ENCODE data around the gene OTUB1. TPM values are rescaled to one million over a fixed set of nuclear protein-coding genes. Genes with fewer than 3 reads are reported as not detected.

Gene OTUB1
- polyA plus RNA-seq, 4 donors = 67.1 to 112 (median 101) TPM

GRCh38 chr11:64003807-64004589 lies 17.8 kb downstream of the OTUB1 start:
- DNase-seq (ENCODE audit: low read depth in 4 of 4, low spot score in 3 of 4) = no peak

DNA sequence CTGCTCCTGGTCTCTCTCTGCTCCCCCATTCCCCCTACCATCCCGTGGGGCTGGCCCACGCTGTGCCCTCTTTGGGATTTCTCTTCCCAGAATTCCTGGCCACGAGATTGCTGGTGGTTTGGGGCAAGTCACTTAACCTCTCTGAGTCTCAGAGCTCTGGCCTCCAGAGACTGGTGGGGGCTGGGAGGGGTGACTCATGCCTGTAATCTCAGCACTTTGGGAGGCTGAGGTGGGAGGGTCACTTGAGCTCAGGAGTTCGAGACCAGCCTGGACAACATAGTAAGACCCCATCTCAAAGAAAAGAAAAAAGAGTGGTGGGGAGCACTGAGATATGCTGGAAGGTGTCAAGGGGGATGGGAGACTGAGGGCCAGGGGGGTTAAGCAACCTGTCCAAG lies 18.3 kb downstream of the OTUB1 start:
- DNase-seq (ENCODE audit: low read depth in 4 of 4, low spot score in 3 of 4) = no peak

GRCh38 chr11:64005691-64006090 lies 19.5 kb downstream of the OTUB1 start:
- no peak for DNase-seq (ENCODE audit: low read depth in 4 of 4, low spot score in 3 of 4)

- DNase-seq (ENCODE audit: low read depth in 4 of 4, low spot score in 3 of 4) = no peak
These were observed 20.2 kb downstream of the OTUB1 start for GRCh38 chr11:64006398-64006797.

- DNase-seq (ENCODE audit: low read depth in 4 of 4, low spot score in 3 of 4) = no peak
These were observed 21.0 kb downstream of the OTUB1 start for GRCh38 chr11:64007160-64007628.

DNA sequence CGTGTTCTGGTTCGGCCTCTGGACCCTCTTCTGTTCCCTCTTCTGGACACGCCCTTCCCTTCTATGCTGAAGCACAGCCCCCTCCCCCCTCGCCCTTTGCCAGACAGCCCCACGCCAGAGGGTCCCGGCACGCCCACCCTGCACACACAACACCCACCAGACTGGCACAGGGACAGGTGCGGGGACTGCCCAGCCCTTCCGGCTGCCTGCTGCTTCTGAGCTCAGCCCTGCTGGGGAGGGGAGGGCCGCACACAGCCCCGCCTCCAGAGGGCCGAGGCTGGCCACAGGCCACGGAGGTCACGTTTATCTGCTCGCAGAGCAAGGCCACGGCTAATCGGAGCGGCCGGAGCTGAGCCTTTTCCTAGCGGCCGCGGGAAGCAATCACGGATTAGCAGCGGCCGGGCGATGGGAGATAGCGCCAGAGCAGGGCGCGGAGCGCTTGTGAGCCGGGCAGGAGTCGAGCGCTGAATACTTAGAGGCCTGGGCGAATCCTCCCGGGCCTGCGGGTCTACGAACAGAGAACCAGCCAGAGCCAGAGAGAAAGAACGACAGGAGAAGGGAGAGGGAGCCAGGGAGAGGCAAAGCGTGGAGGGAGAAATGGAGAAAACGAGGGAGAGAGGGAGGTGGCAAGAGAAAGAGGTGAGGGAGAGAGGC lies 21.5 kb downstream of the OTUB1 start:
- DNase-seq (ENCODE audit: low read depth in 4 of 4, low spot score in 3 of 4) = no peak

- DNase-seq (ENCODE audit: low read depth in 4 of 4, low spot score in 3 of 4) = no peak
These were observed 22.2 kb downstream of the OTUB1 start for GRCh38 chr11:64008283-64008913.

GRCh38 chr11:64008914-64009633 lies 22.8 kb downstream of the OTUB1 start:
- no peak for DNase-seq (ENCODE audit: low read depth in 4 of 4, low spot score in 3 of 4)

DNA sequence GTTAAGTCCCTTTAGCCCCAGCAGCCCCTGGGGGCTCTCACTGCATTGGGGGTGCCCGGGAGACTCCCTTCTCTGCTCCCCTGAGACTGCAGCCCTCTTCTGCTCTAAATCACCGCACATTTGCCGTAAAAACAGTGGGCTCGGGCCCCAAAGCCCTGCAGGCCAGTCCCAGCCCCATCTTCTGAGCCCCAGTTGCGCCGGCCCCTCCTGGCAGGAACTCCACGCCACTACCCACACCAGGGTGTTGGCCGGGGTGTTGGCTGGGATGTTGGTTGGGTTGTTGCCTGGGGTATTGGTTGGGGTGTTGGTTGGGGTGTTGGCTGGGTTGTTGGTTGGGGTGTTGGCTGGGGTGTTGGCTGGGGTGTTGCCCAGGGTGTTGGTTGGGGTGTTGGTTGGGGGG lies 23.5 kb downstream of the OTUB1 start:
- no peak for DNase-seq (ENCODE audit: low read depth in 4 of 4, low spot score in 3 of 4)

DNA sequence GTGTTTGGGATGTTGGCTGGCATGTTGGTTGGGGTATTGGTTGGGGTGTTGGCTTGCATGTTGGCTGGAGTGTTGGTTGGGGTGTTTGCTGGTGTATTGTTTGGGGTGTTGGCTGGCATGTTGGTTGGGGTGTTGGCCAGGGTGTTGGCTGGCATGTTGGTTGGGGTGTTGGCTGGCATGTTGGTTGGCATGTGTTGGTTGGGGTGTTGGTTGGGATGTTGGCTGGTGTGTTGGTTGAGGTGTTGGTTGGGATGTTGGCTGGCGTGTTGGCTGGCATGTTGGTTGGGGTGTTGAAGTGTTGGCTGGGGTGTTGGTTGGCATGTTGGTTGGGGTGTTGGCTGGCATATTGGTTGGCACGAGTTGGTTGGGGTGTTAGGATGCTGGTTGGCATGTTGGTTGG lies 24.5 kb downstream of the OTUB1 start:
- DNase-seq (ENCODE audit: low read depth in 4 of 4, low spot score in 3 of 4) = no peak

DNA sequence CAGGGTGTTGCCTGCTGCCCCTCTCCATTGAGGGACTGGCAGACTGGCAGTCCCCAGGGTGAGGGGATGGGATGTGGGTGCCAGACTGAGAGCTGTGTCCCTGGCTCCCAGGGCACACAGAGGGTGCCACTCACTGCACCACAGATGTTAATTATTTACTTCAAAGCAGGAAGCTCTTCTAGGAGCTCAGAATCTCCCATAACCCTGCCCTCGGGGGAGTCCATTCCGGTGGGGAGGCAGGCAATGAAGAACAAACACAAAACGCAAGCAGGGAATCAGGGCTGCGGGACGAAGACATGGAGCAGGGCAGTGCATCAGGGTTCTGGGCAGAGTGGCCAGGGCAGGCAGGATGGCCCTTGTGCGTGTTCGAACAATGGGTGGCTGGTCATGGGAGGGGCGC lies 25.1 kb downstream of the OTUB1 start:
- no peak for DNase-seq (ENCODE audit: low read depth in 4 of 4, low spot score in 3 of 4)

- DNase-seq (ENCODE audit: low read depth in 4 of 4, low spot score in 3 of 4) = no peak
These were observed 27.1 kb downstream of the OTUB1 start for GRCh38 chr11:64013141-64013896.

DNA sequence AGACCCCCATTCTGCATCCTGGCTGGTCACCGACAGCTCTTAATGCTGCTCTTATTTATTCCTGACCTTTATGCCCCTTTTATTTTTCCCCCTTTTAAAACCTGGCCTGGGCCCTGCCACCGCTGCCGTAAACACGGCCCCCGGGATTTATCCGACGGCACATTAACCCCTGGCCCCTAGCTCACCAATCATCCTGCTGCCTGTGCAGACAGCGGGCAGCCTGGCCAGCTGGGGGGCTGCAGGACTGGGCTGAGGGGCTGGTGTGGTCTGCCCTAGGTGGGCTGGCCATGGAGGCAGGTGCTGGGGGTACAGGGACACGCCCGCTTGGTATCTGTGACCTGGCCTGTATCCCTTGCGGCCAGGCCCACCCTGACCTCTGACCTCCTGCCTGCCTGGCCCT lies 28.1 kb downstream of the OTUB1 start:
- DNase-seq (ENCODE audit: low read depth in 4 of 4, low spot score in 3 of 4) = no peak

- no peak for DNase-seq (ENCODE audit: low read depth in 4 of 4, low spot score in 3 of 4)
These were observed 29.3 kb downstream of the OTUB1 start for GRCh38 chr11:64015510-64015909.

- no peak for DNase-seq (ENCODE audit: low read depth in 4 of 4, low spot score in 3 of 4)
These were observed 30.0 kb downstream of the OTUB1 start for GRCh38 chr11:64015935-64016845.

- DNase-seq (ENCODE audit: low read depth in 4 of 4, low spot score in 3 of 4) = no peak
These were observed 31.6 kb downstream of the OTUB1 start for GRCh38 chr11:64017945-64018224.

GRCh38 chr11:64018310-64018709 lies 32.1 kb downstream of the OTUB1 start:
- DNase-seq (ENCODE audit: low read depth in 4 of 4, low spot score in 3 of 4) = no peak

GRCh38 chr11:64019106-64020037 lies 33.1 kb downstream of the OTUB1 start:
- no peak for DNase-seq (ENCODE audit: low read depth in 4 of 4, low spot score in 3 of 4)

Measured in left renal pelvis (tissue), 4 donors.